ELF-1 (cell line): ENCODE data around the gene LVRN.

Source experiments
- DNase-seq: peaks from one replicate; pipeline ENCODE4 v3.0.0-alpha.2; 2016; ENCODE audit warnings: low read depth, low spot score

The LVRN gene

GRCh38 chr5:115954144-115954543 is 8.1 kb upstream of the LVRN start:
- no peak for DNase-seq

GRCh38 chr5:115956957-115957356 is 5.3 kb upstream of the LVRN start:
- DNase-seq, result no peak

GRCh38 chr5:115961381-115962238 is 665 bp upstream of the LVRN start:
- DNase-seq, result peak; percentile 73

- DNase-seq, result peak; percentile 76
Observed at GRCh38 chr5:115962565-115963402, 509 bp downstream of the LVRN start.

- DNase-seq, result peak; percentile 54
Observed at GRCh38 chr5:115963566-115963965, 1.3 kb downstream of the LVRN start.

- no peak for DNase-seq
Observed at GRCh38 chr5:115968770-115969169, 6.5 kb downstream of the LVRN start.

- DNase-seq, result no peak
Observed at GRCh38 chr5:115977096-115977495, 14.8 kb downstream of the LVRN start.

- no peak for DNase-seq
Observed at GRCh38 chr5:115977988-115978387, 15.7 kb downstream of the LVRN start.

- no peak for DNase-seq
Observed at GRCh38 chr5:115978779-115979178, 16.5 kb downstream of the LVRN start.

- DNase-seq, result no peak
Observed at GRCh38 chr5:115979201-115980041, 17.1 kb downstream of the LVRN start.

GRCh38 chr5:115983519-115983918 is 21.2 kb downstream of the LVRN start:
- no peak for DNase-seq

GRCh38 chr5:115985802-115986757 is 23.8 kb downstream of the LVRN start:
- no peak for DNase-seq

- DNase-seq, result no peak
Observed at GRCh38 chr5:115988002-115988401, 25.7 kb downstream of the LVRN start.

GRCh38 chr5:115992848-115993350 is 30.6 kb downstream of the LVRN start:
- no peak for DNase-seq

- DNase-seq, result no peak
Observed at GRCh38 chr5:115995351-115995750, 33.1 kb downstream of the LVRN start.

GRCh38 chr5:116002116-116002906 is 40.0 kb downstream of the LVRN start:
- DNase-seq, result no peak

- DNase-seq, result no peak
Observed at GRCh38 chr5:116004248-116004647, 42.0 kb downstream of the LVRN start.

- no peak for DNase-seq
Observed at GRCh38 chr5:116009806-116010205, 47.5 kb downstream of the LVRN start.

GRCh38 chr5:116011046-116011445 is 48.8 kb downstream of the LVRN start:
- no peak for DNase-seq
